Measurements from ENCODE around the gene PA2G4. TPM values are rescaled to one million over a fixed set of nuclear protein-coding genes. Genes with fewer than 3 reads are reported as not detected.
A peak's percentile ranks its signal among the peaks of the same experiment; 100 is the strongest.

The PA2G4 gene
- total RNA-seq, 3 donors from 2014 or later = 94.4 to 134 (median 116) TPM

- Histone ChIP-seq H3K27me3 (no peaks in the 10 kb centered on the region), H3K27ac (peak within 1 kb of the TSS; percentile 100), H3K36me3 (no peaks in the 10 kb centered on the region), H3K4me1 (peaks cover 4 to 30% of the 10 kb centered on the region in 2 donors), H3K9me3 (no peaks in the 10 kb centered on the region), H3K4me3 (peak within 1 kb of the TSS; percentile 89 to 97 (median 94))
- peak; percentile 97 to 99 for DNase-seq (ENCODE audit: low spot score in 2 of 2)
- TF ChIP-seq POLR2AphosphoS5 (IDR thresholded peaks at IDR 0.05) = peak; percentile 98 to 100 (median 99)
- TF ChIP-seq POLR2A (IDR thresholded peaks at IDR 0.05) = peak; percentile 99
- peak in 2 of 3 donors; percentile 7 to 8 for TF ChIP-seq CTCF (IDR thresholded peaks at IDR 0.05)
- intact Hi-C loops (cut with DNase I; ENCODE audit: low total_unique reads) = loop anchor here (5.0 kb wide), 1 partner anchor 36 kb away; no protein-coding TSS in a partner anchor
Measured at GRCh38 chr12:56158029-56158925, 53.9 kb downstream of the PA2G4 start, which contains the start of gene MYL6. Gene MYL6, plus strand, starts transcription at chr12:56158359. Its CDS starts 43 bp downstream, at chr12:56158402.

- Histone ChIP-seq H3K27me3 (no peaks in the 10 kb centered on the region), H3K4me1 (peaks cover 4 to 25% of the 10 kb centered on the region in 2 donors), H3K27ac (peak overlapping the region; percentile 100), H3K9me3 (no peaks in the 10 kb centered on the region), H3K36me3 (no peaks in the 10 kb centered on the region), H3K4me3 (peak overlapping the region; percentile 89 to 97 (median 94))
- DNase-seq (ENCODE audit: low spot score in 2 of 2) = peak; percentile 81 to 95
- TF ChIP-seq POLR2AphosphoS5 (IDR thresholded peaks at IDR 0.05) (peak; percentile 23 to 80 (median 75)), POLR2A (IDR thresholded peaks at IDR 0.05) (peak; percentile 6), CTCF (IDR thresholded peaks at IDR 0.05) (no peak)
- intact Hi-C loops (cut with DNase I; ENCODE audit: low total_unique reads) = loop anchor here (5.0 kb wide), 1 partner anchor 37 kb away; no protein-coding TSS in a partner anchor
Measured at GRCh38 chr12:56158926-56159461, 54.6 kb downstream of the PA2G4 start.

GRCh38 chr12:56159482-56160192, 55.3 kb downstream of the PA2G4 start:
- H3K36me3 ChIP-seq = no peaks in the 10 kb centered on the region
- peaks cover 4 to 25% of the 10 kb centered on the region in 2 donors for H3K4me1 ChIP-seq
- intact Hi-C loops (cut with DNase I; ENCODE audit: low total_unique reads) = loop anchor here (5.0 kb wide), 1 partner anchor 37 kb away; no protein-coding TSS in a partner anchor
- peak overlapping the region; percentile 100 for H3K27ac ChIP-seq
- no peaks in the 10 kb centered on the region for H3K27me3 ChIP-seq
- TF ChIP-seq CTCF (IDR thresholded peaks at IDR 0.05) = no peak
- no peak for TF ChIP-seq POLR2A (IDR thresholded peaks at IDR 0.05)
- TF ChIP-seq POLR2AphosphoS5 (IDR thresholded peaks at IDR 0.05) = no peak
- peak overlapping the region; percentile 89 to 97 (median 94) for H3K4me3 ChIP-seq
- no peak for DNase-seq (ENCODE audit: low spot score in 2 of 2)
- no peaks in the 10 kb centered on the region for H3K9me3 ChIP-seq

- Histone ChIP-seq H3K4me3 (peak overlapping the region; percentile 89 to 97 (median 94)), H3K4me1 (peaks cover 4 to 25% of the 10 kb centered on the region in 2 donors), H3K36me3 (peaks cover 4% of the 10 kb centered on the region), H3K27me3 (no peaks in the 10 kb centered on the region), H3K9me3 (no peaks in the 10 kb centered on the region), H3K27ac (peak overlapping the region; percentile 100)
- intact Hi-C loops (cut with DNase I; ENCODE audit: low total_unique reads) = no loop called here
- TF ChIP-seq CTCF (IDR thresholded peaks at IDR 0.05) = no peak
- no peak for TF ChIP-seq POLR2A (IDR thresholded peaks at IDR 0.05)
- no peak for TF ChIP-seq POLR2AphosphoS5 (IDR thresholded peaks at IDR 0.05)
- no peak for DNase-seq (ENCODE audit: low spot score in 2 of 2)
Measured at GRCh38 chr12:56160193-56160763, 55.9 kb downstream of the PA2G4 start.
